ENCODE measurements around the gene HCN1. TPM values are rescaled to one million over a fixed set of nuclear protein-coding genes. Genes with fewer than 3 reads are reported as not detected.

Gene HCN1
- total and polyA plus RNA-seq, 2 of the 4 experiments (the other 2 are of a cell fraction) = not detected

GRCh38 chr5:45521067-45521466 is 175.1 kb downstream of the HCN1 start:
- ChIA-PET POLR2A (ENCODE audit: unreplicated experiment) (no interaction called here), CTCF (no interaction called here)
- BruUV-seq (replicated peaks) = no TSS peak
- no peaks in the 10 kb centered on the region for H3K4me1 ChIP-seq (ENCODE audit: control insufficient read depth, insufficient read depth, low read length)
- no peaks in the 10 kb centered on the region for H3K9me1 ChIP-seq (ENCODE audit: insufficient read depth, low read length)
- no peaks in the 10 kb centered on the region for H3K79me1 ChIP-seq (ENCODE audit: low read depth in 1 of 2, low read length in 2 of 2)
- no peak overlapping the region for H2BK5ac ChIP-seq (ENCODE audit: low read depth, low read length, poor library complexity, severe bottlenecking)
- no peak overlapping the region for H3K4me2 ChIP-seq (ENCODE audit: low read depth, low read length)
- H2BK20ac ChIP-seq (ENCODE audit: low read depth, low read length) = no peak overlapping the region
- no peak overlapping the region for H4K91ac ChIP-seq (ENCODE audit: insufficient read depth, low read depth, low read length)
- H3K4ac ChIP-seq (ENCODE audit: low read depth, low read length) = no peak overlapping the region
- peak; percentile 62 for TF ChIP-seq RAD21 (IDR thresholded peaks at IDR 0.05; ENCODE audit: low read length)
- TF ChIP-seq CEBPB (IDR thresholded peaks at IDR 0.05; ENCODE audit: low read depth, low read length) = no peak
- TF ChIP-seq, protein P1, sequence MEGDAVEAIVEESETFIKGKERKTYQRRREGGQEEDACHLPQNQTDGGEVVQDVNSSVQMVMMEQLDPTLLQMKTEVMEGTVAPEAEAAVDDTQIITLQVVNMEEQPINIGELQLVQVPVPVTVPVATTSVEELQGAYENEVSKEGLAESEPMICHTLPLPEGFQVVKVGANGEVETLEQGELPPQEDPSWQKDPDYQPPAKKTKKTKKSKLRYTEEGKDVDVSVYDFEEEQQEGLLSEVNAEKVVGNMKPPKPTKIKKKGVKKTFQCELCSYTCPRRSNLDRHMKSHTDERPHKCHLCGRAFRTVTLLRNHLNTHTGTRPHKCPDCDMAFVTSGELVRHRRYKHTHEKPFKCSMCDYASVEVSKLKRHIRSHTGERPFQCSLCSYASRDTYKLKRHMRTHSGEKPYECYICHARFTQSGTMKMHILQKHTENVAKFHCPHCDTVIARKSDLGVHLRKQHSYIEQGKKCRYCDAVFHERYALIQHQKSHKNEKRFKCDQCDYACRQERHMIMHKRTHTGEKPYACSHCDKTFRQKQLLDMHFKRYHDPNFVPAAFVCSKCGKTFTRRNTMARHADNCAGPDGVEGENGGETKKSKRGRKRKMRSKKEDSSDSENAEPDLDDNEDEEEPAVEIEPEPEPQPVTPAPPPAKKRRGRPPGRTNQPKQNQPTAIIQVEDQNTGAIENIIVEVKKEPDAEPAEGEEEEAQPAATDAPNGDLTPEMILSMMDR (conservative IDR thresholded peaks at IDR 0.05; ENCODE audit: low read depth, low read length) = peak; percentile 44
- TF ChIP-seq MAFK (IDR thresholded peaks at IDR 0.05; ENCODE audit: low read depth, low read length) = no peak
- no peak for TF ChIP-seq SMC3 (IDR thresholded peaks at IDR 0.05; ENCODE audit: low read depth, low read length)
- TF ChIP-seq CHD1 (IDR thresholded peaks at IDR 0.05; ENCODE audit: low read depth, low read length) = no peak
- TF ChIP-seq NFE2L2 (IDR thresholded peaks at IDR 0.05; ENCODE audit: low read depth, low read length) = no peak
- no peaks in the 10 kb centered on the region for H3K27me3 ChIP-seq (ENCODE audit: control insufficient read depth, insufficient read depth, low read length)
- H3K36me3 ChIP-seq (ENCODE audit: control insufficient read depth, insufficient read depth, low read length) = no peaks in the 10 kb centered on the region
- dilution Hi-C loops (cut with HindIII; ENCODE audit: low sequenced_read_pairs, unreplicated experiment) (no loop called here), intact Hi-C loops (cut with micrococcal nuclease) (loop anchor here (1.0 kb wide), 1 partner anchor 483 kb away; no protein-coding TSS in a partner anchor), in situ Hi-C loops (cut with MboI; ENCODE audit: low sequenced_read_pairs) (no loop called here)
- H3K4me3 ChIP-seq (ENCODE audit: insufficient read depth, low read depth, low read length) = no peak overlapping the region
- no peak overlapping the region for H4K5ac ChIP-seq (ENCODE audit: low read depth, low read length)
- DNase-seq (peak; percentile 1), ATAC-seq (ENCODE audit: low read depth) (no peak)
- no peak overlapping the region for H4K8ac ChIP-seq (ENCODE audit: low read depth in 2 of 2, low read length in 2 of 2)
- no peak overlapping the region for H2BK15ac ChIP-seq (ENCODE audit: low read depth, low read length)
- no peak overlapping the region for H3K14ac ChIP-seq (replicated peaks; ENCODE audit: low read depth, low read length)
- H2AK5ac ChIP-seq (ENCODE audit: low read depth, low read length) = no peak overlapping the region
- H3K18ac ChIP-seq (ENCODE audit: low read depth, low read length) = no peak overlapping the region
- no peaks in the 10 kb centered on the region for H4K20me1 ChIP-seq (ENCODE audit: insufficient read depth, low read length)
- no peak overlapping the region for H2AFZ ChIP-seq (replicated peaks; ENCODE audit: low read length, poor library complexity)
- H3K9ac ChIP-seq (ENCODE audit: low read depth, low read length) = no peak overlapping the region
- H3K27ac ChIP-seq (ENCODE audit: insufficient read depth, low read length) = no peak overlapping the region
- no peak overlapping the region for H3K56ac ChIP-seq (ENCODE audit: extremely low read depth, insufficient read depth, low read length)
- H2BK120ac ChIP-seq (ENCODE audit: low read depth, low read length) = no peak overlapping the region
- WGBS, 2 experiments (ENCODE audit: extremely low coverage in 2 of 2, insufficient read length in 1 of 2) = no CpG with 5 or more reads among the region's 2 CpGs
- no peak overlapping the region for H2AK9ac ChIP-seq (replicated peaks; ENCODE audit: low read depth, low read length, poor library complexity)
- H3K9me3 ChIP-seq (ENCODE audit: control insufficient read depth, insufficient read depth, low read length) = peaks cover 4% of the 10 kb centered on the region; the same call in 1 of the 2 replicates
- H3K23ac ChIP-seq (ENCODE audit: low read depth, low read length) = no peak overlapping the region

Measured in IMR-90 (cell line).